GM12872 (cell line): ENCODE data around the gene GNAQ.

Experiments
- CTCF ChIP-seq: IDR thresholded peaks from 3 replicates; pipeline ENCODE4 v1.5.1; 2011; ENCODE audit warnings: low read depth, mild to moderate bottlenecking, low read length, moderate library complexity; ENCODE audit not compliant: insufficient read depth

Gene GNAQ

GRCh38 chr9:77847059-77847499, 184.5 kb downstream of the GNAQ start:
- no peak for TF ChIP-seq CTCF

- no peak for TF ChIP-seq CTCF
Observed at GRCh38 chr9:77844415-77844814, 187.2 kb downstream of the GNAQ start.

GRCh38 chr9:77843871-77844155, 187.8 kb downstream of the GNAQ start:
- TF ChIP-seq CTCF: no peak

- no peak for TF ChIP-seq CTCF
Observed at GRCh38 chr9:77843076-77843870, 188.3 kb downstream of the GNAQ start.

GRCh38 chr9:77841739-77842386, 189.7 kb downstream of the GNAQ start:
- TF ChIP-seq CTCF: 0 out of 3 replicates have a peak, but pooled peaks have one; percentile 14

- no peak for TF ChIP-seq CTCF
Observed at GRCh38 chr9:77839459-77840140, 192.0 kb downstream of the GNAQ start.

GRCh38 chr9:77838986-77839385, 192.6 kb downstream of the GNAQ start:
- no peak for TF ChIP-seq CTCF
